Thoracic aorta (tissue), 2 donors: Measurements from ENCODE around the gene PPP1R3A. TPM values are rescaled to one million over a fixed set of nuclear protein-coding genes. Genes with fewer than 3 reads are reported as not detected.

Source experiments
- ATAC-seq: fragments of 150-250 bp; one replicate; pipeline ENCODE4 v1.8.0; 2017; ENCODE audit warnings: low read depth; ENCODE audit not compliant: insufficient number of reproducible peaks, low FRiP score
- DNase-seq: peaks from one replicate; pipeline ENCODE4 v3.0.0-alpha.2; 2020; ENCODE audit warnings: low spot score
- H3K27ac ChIP-seq, 2 donors: fragments of 200-600 bp; sonication (generic); 1 replicate in 1 of 2; 2 replicates in 1 of 2; pipeline ENCODE4 v1.5.1; 2016; ENCODE audit warnings: mild to moderate bottlenecking in 2 of 2, moderate library complexity in 2 of 2
- H3K27me3 ChIP-seq: fragments of 200-600 bp; sonication (generic); replicated peaks from 2 replicates; pipeline ENCODE4 v1.6.0; 2016; ENCODE audit warnings: mild to moderate bottlenecking; ENCODE audit not compliant: insufficient read depth
- H3K36me3 ChIP-seq: fragments of 200-600 bp; sonication (generic); one replicate; pipeline ENCODE4 v1.5.1; 2016
- H3K4me1 ChIP-seq, 2 donors: fragments of 200-600 bp; sonication (generic); 1 replicate in 1 of 2; 2 replicates in 1 of 2; pipeline versions ENCODE4 v1.5.1 to v1.6.0; 2016; ENCODE audit warnings: low read depth in 2 of 2, mild to moderate bottlenecking in 1 of 2; ENCODE audit not compliant: control insufficient read depth in 1 of 2
- H3K4me3 ChIP-seq: fragments of 200-600 bp; sonication (generic); 2 replicates; pipeline ENCODE4 v1.5.1; 2016; ENCODE audit warnings: mild to moderate bottlenecking
- H3K9me3 ChIP-seq: fragments of 200-600 bp; sonication (generic); 2 replicates; pipeline ENCODE4 v1.5.1; 2016
- CTCF ChIP-seq: fragments of 200-600 bp; sonication (generic); IDR thresholded peaks from one replicate; pipeline ENCODE4 v1.5.1; 2019; ENCODE audit warnings: antibody characterized with exemption
- total RNA-seq, 2 donors: library from RNA; depleted of rRNA; stranded (reverse); fragments of >200 nt; gene quantifications; one replicate each; pipeline versions ENCODE4 v1.1.0 to v1.2.3, GENCODE V29; 2016

The PPP1R3A gene
- total RNA-seq, 2 donors from 2014 or later: 0.35 TPM; not detected in 1

DNA sequence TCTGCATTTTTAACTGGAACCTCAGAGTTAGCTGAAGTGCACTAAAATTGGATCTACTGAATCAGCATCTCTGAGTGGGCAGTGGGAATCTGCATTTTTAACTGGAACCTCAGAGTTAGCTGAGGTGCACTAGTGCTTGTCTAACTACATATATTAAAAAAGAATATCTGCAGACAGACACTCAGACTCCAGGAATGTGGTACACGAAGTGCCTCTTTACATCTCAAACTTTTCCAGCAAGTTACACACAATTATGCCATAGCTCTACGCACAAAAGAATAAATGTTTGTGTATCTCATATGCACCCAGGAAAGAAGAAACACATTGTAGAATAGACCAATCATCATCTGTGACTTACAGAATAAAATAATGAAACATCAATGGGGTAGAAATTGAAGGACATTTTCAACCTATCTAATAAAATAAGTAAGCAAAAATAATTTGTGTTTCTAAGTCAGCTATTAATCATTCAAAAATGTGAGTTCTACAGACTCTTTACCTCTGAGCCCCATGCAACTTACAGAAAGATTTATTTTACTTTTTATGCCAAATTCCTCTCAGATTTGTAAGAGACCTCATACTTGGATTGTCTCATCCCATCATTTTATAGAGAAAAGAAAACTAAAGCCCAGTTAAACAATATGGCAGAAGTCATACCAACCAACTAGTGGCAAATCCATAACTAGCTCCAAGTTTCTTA lies 28.3 kb downstream of the PPP1R3A start:
- DNase-seq (no peak), ATAC-seq (no peak)
- Histone ChIP-seq H3K27me3 (no peaks in the 10 kb centered on the region), H3K9me3 (no peaks in the 10 kb centered on the region), H3K27ac (no peak overlapping the region), H3K4me3 (no peak overlapping the region), H3K4me1 (peaks cover 8 to 15% of the 10 kb centered on the region in 2 donors), H3K36me3 (no peaks in the 10 kb centered on the region)
- TF ChIP-seq CTCF: no peak

GRCh38 chr7:113883096-113883495 lies 35.7 kb downstream of the PPP1R3A start:
- Histone ChIP-seq H3K4me3 (no peak overlapping the region), H3K9me3 (no peaks in the 10 kb centered on the region), H3K36me3 (no peaks in the 10 kb centered on the region), H3K27me3 (no peaks in the 10 kb centered on the region), H3K4me1 (no peaks in the 10 kb centered on the region), H3K27ac (no peak overlapping the region)
- DNase-seq: no peak
- TF ChIP-seq CTCF: no peak
- ATAC-seq: no peak

DNA sequence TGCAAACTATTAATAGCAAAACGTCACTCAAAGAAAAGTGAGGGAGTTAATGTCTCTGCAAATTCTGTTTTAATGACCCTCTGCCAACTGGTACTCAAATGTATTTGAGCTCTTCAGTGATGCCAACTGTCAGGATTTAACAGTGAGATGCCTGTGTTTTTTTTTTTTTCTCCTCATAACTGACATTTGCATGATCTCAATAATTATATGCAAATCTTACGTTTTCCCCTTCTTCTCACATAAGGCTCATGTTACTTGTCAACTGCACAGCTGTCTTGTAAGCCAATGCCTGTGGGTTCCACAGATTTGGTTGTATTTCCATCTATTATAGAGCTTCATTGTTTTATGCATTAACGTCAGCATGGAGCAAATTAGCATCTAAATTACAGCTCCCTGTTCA lies 38.2 kb downstream of the PPP1R3A start:
- TF ChIP-seq CTCF: no peak
- Histone ChIP-seq H3K4me3 (no peak overlapping the region), H3K27ac (no peak overlapping the region), H3K36me3 (no peaks in the 10 kb centered on the region), H3K9me3 (no peaks in the 10 kb centered on the region), H3K4me1 (no peaks in the 10 kb centered on the region), H3K27me3 (no peaks in the 10 kb centered on the region)
- ATAC-seq (no peak), DNase-seq (no peak)

GRCh38 chr7:113878394-113878992 lies 40.3 kb downstream of the PPP1R3A start:
- Histone ChIP-seq H3K36me3 (no peaks in the 10 kb centered on the region), H3K27ac (no peak overlapping the region), H3K9me3 (no peaks in the 10 kb centered on the region), H3K27me3 (no peaks in the 10 kb centered on the region), H3K4me3 (no peak overlapping the region), H3K4me1 (no peaks in the 10 kb centered on the region)
- no peak for DNase-seq
- ATAC-seq: no peak
- TF ChIP-seq CTCF: no peak

GRCh38 chr7:113875224-113875623 lies 43.6 kb downstream of the PPP1R3A start:
- no peak for TF ChIP-seq CTCF

More at GRCh38 chr7:113875224-113875623, 43.6 kb downstream of the PPP1R3A start:
- H3K27ac ChIP-seq: no peak overlapping the region
- ATAC-seq (no peak), DNase-seq (no peak)
- no peaks in the 10 kb centered on the region for H3K27me3 ChIP-seq
- no peaks in the 10 kb centered on the region for H3K4me1 ChIP-seq
- H3K4me3 ChIP-seq: no peak overlapping the region
- H3K9me3 ChIP-seq: no peaks in the 10 kb centered on the region
- H3K36me3 ChIP-seq: no peaks in the 10 kb centered on the region
